HG02870 (cell line): Measurements from ENCODE around the gene PDGFRB.

Experiments used
- ATAC-seq: cut with Tn5 transposase; IDR thresholded peaks from one replicate; pipeline ENCODE4 v1.9.1; 2021; ENCODE audit warnings: mild to moderate bottlenecking, moderate library complexity; ENCODE audit not compliant: unreplicated experiment

Gene PDGFRB

GRCh38 chr5:150069672-150070627 lies 85.7 kb downstream of the PDGFRB start:
- no peak for ATAC-seq

- ATAC-seq, result no peak
Observed at GRCh38 chr5:150068961-150069645, 86.5 kb downstream of the PDGFRB start.

- no peak for ATAC-seq
Observed at GRCh38 chr5:150068472-150068871, 87.2 kb downstream of the PDGFRB start.

GRCh38 chr5:150068071-150068470 lies 87.6 kb downstream of the PDGFRB start:
- ATAC-seq, result no peak

GRCh38 chr5:150067405-150067960 lies 88.2 kb downstream of the PDGFRB start:
- peak; percentile 11 for ATAC-seq

- peak; percentile 47 for ATAC-seq
Observed at GRCh38 chr5:150066901-150067396, 88.7 kb downstream of the PDGFRB start.

- no peak for ATAC-seq
Observed at GRCh38 chr5:150066436-150066835, 89.2 kb downstream of the PDGFRB start.

GRCh38 chr5:150065886-150066285 lies 89.8 kb downstream of the PDGFRB start:
- ATAC-seq, result no peak

- ATAC-seq, result no peak
Observed at GRCh38 chr5:150065346-150065745, 90.3 kb downstream of the PDGFRB start.

- no peak for ATAC-seq
Observed at GRCh38 chr5:150064681-150065220, 90.9 kb downstream of the PDGFRB start.
